ENCODE results near the gene GOLGA6L26.
"Not testable (repeated sequence)": the region's sequence is repeated elsewhere in the genome, so short reads cannot be mapped to it uniquely, and the experiment has no call there.

GOLGA6L26 gene

DNA sequence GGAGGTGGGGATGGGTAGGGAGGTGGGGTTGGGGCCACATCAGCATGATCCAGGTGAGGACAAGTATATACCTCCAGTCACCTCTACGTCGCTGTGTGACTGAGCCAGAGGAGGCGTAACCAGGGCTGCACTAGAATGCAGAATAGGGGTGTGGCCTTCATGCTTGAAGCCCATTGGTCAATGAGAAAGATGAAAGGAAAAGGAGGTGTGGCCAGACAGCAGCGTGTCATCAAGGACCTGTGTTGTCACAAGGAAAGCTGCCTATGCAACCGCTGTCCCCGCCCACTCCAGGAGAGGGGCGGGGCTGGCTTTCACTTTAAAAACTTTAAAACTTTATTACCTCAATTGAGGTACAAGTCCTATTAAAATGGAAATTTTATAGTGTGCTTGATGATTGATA lies at the start of gene GOLGA6L26:
GOLGA6L26 (minus strand) TSS at position 101 of the 400 bp plus-strand sequence; CDS start at position 40, 61 bp downstream.
- not testable (repeated sequence) for H3K27ac ChIP-seq

DNA sequence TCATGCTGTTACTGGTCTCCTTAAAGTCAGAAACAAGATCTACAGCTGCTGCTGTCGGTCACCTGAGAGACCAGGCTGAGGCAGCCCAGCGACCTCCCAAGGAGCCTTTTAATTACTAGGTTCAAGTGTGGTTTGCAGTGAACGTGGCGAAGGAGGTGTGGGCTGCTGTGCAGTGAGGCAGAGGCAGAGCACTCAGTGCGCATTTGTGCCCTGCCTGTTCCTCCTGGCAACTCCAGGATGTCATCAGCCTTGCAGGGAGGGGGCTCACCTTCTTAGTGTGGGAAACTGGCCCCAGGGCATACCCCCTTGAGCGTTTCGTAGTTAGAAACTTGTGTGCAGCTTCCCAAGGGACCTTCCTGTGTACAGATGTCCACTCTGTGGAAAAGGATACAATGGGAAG lies 47.2 kb upstream of the GOLGA6L26 start:
- not testable (repeated sequence) for H3K27ac ChIP-seq; DNase-seq (ENCODE audit: low read depth, low spot score)

More for the DNA sequence above, at the start of gene GOLGA6L26:
- not testable (repeated sequence) for DNase-seq (ENCODE audit: low read depth, low spot score)

- not testable (repeated sequence) for H3K27ac ChIP-seq; DNase-seq (ENCODE audit: low read depth, low spot score)
These were observed 46.7 kb upstream of the GOLGA6L26 start for GRCh38 chr15:23380700-23381099.

- not testable (repeated sequence) for H3K27ac ChIP-seq; DNase-seq (ENCODE audit: low read depth, low spot score)
These were observed 45.0 kb upstream of the GOLGA6L26 start for GRCh38 chr15:23378946-23379345.

GRCh38 chr15:23374226-23374625 lies 40.2 kb upstream of the GOLGA6L26 start:
- not testable (repeated sequence) for DNase-seq (ENCODE audit: low read depth, low spot score); H3K27ac ChIP-seq

GRCh38 chr15:23372891-23373600 lies 39.0 kb upstream of the GOLGA6L26 start:
- DNase-seq (ENCODE audit: low read depth, low spot score); H3K27ac ChIP-seq: not testable (repeated sequence)

DNA sequence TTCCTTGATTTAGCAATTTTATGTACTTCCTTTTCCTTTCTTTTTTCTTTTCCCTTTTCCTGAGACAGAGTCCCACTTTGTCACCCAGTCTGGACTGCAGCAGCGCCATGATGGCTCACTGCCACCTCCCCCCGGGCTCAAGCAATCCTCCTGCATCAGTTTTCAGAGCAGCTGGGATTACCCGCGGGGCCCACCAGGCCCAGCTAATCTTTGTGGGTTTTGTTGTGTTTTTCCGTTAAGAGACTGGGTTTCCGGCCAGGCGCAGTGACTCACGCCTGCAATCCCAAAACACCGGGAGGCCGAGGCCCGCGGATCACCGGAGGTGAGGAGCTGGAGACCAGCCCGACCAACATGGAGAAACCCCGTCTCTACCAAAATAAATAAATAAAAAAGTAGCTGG lies 38.3 kb upstream of the GOLGA6L26 start:
- no peak overlapping the region for H3K27ac ChIP-seq
- DNase-seq (ENCODE audit: low read depth, low spot score), result no peak

GRCh38 chr15:23371868-23372267 lies 37.9 kb upstream of the GOLGA6L26 start:
- not testable (repeated sequence) for DNase-seq (ENCODE audit: low read depth, low spot score); H3K27ac ChIP-seq

- not testable (repeated sequence) for H3K27ac ChIP-seq; DNase-seq (ENCODE audit: low read depth, low spot score)
These were observed 37.1 kb upstream of the GOLGA6L26 start for GRCh38 chr15:23371134-23371533.

- no peak overlapping the region for H3K27ac ChIP-seq
- no peak for DNase-seq (ENCODE audit: low read depth, low spot score)
These were observed 36.6 kb upstream of the GOLGA6L26 start for GRCh38 chr15:23370578-23370977.

GRCh38 chr15:23364261-23364660 lies 30.3 kb upstream of the GOLGA6L26 start:
- not testable (repeated sequence) for DNase-seq (ENCODE audit: low read depth, low spot score); H3K27ac ChIP-seq

GRCh38 chr15:23362622-23363021 lies 28.6 kb upstream of the GOLGA6L26 start:
- not testable (repeated sequence) for H3K27ac ChIP-seq; DNase-seq (ENCODE audit: low read depth, low spot score)

- not testable (repeated sequence) for H3K27ac ChIP-seq; DNase-seq (ENCODE audit: low read depth, low spot score)
These were observed 20.5 kb upstream of the GOLGA6L26 start, which contains the start of gene GOLGA8S for GRCh38 chr15:23354448-23354847. GOLGA8S (plus strand) TSS chr15:23354748; CDS start chr15:23354810, 62 bp downstream.

GRCh38 chr15:23311233-23311632 lies 22.8 kb downstream of the GOLGA6L26 start:
- H3K27ac ChIP-seq; DNase-seq (ENCODE audit: low read depth, low spot score): not testable (repeated sequence)

GRCh38 chr15:23305921-23306320 lies 28.1 kb downstream of the GOLGA6L26 start:
- H3K27ac ChIP-seq; DNase-seq (ENCODE audit: low read depth, low spot score): not testable (repeated sequence)

DNA sequence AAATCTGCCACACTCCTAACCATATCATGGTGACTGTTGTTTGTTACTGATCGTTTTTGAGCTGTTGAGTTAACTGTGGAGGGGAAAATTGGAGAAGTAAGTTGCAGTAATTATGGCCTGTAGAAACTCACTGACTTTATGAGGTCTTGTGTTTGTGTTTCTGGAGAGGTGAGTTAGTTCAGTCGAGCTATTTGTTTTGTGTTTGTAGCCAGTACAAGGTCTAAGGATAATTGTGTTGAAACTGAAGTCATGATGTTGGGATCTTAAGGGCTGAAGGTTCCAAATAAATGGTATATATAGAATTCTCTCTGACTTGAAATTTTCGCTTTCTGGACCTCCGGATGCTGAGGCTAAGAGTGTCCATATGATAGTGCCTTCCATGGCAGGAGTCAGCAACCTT lies 29.2 kb downstream of the GOLGA6L26 start:
- not testable (repeated sequence) for H3K27ac ChIP-seq; DNase-seq (ENCODE audit: low read depth, low spot score)

DNA sequence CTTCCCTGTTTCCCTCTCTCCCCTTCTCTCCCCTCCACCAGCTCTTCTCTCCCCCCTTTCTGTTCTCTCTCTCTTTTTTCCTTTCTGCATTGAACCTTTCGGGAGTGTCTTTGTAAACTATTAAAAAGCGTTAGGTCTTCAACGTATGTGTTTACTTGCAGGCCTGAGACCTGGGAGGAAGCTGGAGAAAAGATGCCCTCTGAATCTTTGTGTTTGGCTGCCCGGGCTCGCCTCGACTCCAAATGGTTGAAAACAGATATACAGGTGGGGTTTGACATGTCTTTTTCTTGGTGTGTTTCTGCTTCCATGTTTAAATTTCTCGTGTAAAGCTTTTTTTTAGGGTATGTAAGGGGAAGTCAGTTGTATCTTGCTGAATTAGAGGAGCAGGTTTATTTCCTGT lies 29.7 kb downstream of the GOLGA6L26 start:
- not testable (repeated sequence) for DNase-seq (ENCODE audit: low read depth, low spot score)
- H3K27ac ChIP-seq, result peak overlapping the region; percentile 47

DNA sequence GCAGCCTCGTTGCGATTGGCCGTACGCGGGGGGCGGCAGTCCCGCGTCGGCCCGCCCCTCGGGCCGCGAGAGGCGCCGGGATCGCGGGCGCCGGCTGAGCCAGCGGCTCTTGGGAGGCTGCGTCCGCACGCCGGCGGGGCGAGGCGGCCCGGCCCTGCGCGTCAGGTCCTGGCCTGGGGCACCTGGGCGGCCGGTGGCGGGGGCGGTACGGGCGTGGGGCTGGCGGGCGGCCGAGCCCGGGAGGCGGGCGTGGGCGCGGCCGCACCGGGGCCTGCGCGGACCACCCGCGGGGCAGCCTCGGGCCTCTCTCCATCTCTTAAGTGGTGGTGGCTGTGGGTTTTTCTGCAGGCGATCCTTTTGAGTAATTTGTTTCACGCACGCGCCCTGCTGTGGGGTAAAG lies 30.3 kb downstream of the GOLGA6L26 start:
- DNase-seq (ENCODE audit: low read depth, low spot score), result not testable (repeated sequence)
- H3K27ac ChIP-seq, result peak overlapping the region; percentile 47

- not testable (repeated sequence) for DNase-seq (ENCODE audit: low read depth, low spot score); H3K27ac ChIP-seq
These were observed 30.8 kb downstream of the GOLGA6L26 start for GRCh38 chr15:23303246-23303645.

All from epithelial cell of prostate (primary cell).